Measurements from ENCODE around the gene MPPE1.

MPPE1 gene

DNA sequence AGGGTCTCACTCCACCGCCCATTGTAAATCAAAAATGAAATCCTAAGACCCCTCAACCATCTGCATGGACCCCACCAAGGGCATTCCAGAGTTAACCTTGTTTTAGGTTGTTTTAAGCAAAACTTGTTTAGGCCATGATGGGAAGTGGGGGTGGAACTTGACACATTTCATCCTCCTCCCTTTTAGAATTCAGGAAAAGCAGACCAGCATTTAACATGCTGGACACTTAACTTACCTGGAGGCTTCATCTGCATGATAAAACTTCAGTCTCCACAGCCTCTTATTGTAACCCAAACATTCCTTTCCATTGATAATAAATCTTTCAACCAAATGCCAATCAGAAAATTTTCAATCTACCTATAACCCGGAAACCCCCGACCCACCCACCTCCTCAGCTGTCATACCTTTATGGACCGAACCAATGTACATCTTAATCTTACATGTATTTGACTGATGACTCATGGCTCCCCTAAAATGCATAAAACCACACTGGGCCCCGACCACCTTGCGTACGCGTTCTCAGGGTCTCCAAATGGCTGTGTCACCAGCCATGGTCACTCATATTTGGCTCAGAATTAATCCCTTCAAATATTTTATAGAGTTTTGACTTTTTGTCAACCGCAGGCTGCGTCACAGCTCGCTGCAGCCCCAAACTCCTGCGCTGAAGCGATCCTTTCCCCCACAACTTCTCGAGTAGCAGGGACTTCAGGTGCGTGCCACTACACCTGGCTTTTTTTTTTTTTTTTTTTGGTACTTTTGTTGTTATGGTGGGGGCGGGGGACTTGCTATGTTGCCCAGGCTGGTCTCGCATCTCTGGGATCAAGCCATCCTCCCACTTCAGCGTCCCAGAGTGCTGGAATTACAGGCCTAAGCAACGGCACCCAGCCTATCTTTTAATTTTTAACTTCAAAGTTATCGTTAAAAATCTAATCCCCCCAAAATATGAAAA lies 917 bp downstream of the MPPE1 start:
- ATAC-seq = no peak
- TF ChIP-seq OSR1 (CRISPR knock-in tag; IDR thresholded peaks at IDR 0.05) = no peak
- TF ChIP-seq ZFP30 (CRISPR knock-in tag; IDR thresholded peaks at IDR 0.05) = no peak
- no peak for TF ChIP-seq SNAI2 (CRISPR knock-in tag; IDR thresholded peaks at IDR 0.05)
- TF ChIP-seq ISL1 (CRISPR knock-in tag; IDR thresholded peaks at IDR 0.05) = no peak
- no peak for TF ChIP-seq RARB (CRISPR knock-in tag; IDR thresholded peaks at IDR 0.05)
- TF ChIP-seq CSRNP3 (CRISPR knock-in tag; IDR thresholded peaks at IDR 0.05) = no peak
- TF ChIP-seq CREB5 (CRISPR knock-in tag; IDR thresholded peaks at IDR 0.05; ENCODE audit: low read depth) = no peak
- no peak for TF ChIP-seq ZC3H10 (CRISPR knock-in tag; IDR thresholded peaks at IDR 0.05)
- TF ChIP-seq ZFP3 (CRISPR knock-in tag; IDR thresholded peaks at IDR 0.05) = no peak

DNA sequence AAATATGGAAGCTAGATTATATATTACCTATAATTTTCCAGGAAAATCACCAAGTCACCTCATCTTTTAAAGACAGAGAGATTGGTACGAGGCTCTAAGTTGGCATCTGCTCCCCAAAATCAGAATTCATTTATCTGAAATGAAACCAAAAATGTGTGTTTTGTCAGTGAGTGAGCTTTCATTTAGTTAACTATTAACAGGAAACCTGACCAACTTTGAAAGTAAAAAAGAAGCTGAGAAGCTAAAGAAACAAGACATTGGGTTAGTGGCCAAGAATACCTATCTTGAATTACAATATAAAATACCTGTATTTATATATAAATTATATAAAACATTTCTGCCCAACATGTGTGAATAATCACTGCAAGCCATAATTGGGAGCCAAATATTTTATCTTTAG lies 1.9 kb downstream of the MPPE1 start:
- no peak for ATAC-seq
- TF ChIP-seq, protein P1, sequence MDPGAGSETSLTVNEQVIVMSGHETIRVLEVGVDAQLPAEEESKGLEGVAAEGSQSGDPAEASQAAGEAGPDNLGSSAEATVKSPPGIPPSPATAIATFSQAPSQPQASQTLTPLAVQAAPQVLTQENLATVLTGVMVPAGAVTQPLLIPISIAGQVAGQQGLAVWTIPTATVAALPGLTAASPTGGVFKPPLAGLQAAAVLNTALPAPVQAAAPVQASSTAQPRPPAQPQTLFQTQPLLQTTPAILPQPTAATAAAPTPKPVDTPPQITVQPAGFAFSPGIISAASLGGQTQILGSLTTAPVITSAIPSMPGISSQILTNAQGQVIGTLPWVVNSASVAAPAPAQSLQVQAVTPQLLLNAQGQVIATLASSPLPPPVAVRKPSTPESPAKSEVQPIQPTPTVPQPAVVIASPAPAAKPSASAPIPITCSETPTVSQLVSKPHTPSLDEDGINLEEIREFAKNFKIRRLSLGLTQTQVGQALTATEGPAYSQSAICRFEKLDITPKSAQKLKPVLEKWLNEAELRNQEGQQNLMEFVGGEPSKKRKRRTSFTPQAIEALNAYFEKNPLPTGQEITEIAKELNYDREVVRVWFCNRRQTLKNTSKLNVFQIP (CRISPR knock-in tag; IDR thresholded peaks at IDR 0.05; ENCODE audit: borderline replicate concordance, low read depth) = no peak
- TF ChIP-seq, protein P2, sequence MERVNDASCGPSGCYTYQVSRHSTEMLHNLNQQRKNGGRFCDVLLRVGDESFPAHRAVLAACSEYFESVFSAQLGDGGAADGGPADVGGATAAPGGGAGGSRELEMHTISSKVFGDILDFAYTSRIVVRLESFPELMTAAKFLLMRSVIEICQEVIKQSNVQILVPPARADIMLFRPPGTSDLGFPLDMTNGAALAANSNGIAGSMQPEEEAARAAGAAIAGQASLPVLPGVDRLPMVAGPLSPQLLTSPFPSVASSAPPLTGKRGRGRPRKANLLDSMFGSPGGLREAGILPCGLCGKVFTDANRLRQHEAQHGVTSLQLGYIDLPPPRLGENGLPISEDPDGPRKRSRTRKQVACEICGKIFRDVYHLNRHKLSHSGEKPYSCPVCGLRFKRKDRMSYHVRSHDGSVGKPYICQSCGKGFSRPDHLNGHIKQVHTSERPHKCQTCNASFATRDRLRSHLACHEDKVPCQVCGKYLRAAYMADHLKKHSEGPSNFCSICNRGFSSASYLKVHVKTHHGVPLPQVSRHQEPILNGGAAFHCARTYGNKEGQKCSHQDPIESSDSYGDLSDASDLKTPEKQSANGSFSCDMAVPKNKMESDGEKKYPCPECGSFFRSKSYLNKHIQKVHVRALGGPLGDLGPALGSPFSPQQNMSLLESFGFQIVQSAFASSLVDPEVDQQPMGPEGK (CRISPR knock-in tag; IDR thresholded peaks at IDR 0.05; ENCODE audit: borderline replicate concordance) = no peak
- TF ChIP-seq PPARA (CRISPR knock-in tag; IDR thresholded peaks at IDR 0.05; ENCODE audit: borderline replicate concordance) (no peak), ZFP3 (CRISPR knock-in tag; IDR thresholded peaks at IDR 0.05) (no peak), ZNF8 (CRISPR knock-in tag; IDR thresholded peaks at IDR 0.05) (no peak)

DNA sequence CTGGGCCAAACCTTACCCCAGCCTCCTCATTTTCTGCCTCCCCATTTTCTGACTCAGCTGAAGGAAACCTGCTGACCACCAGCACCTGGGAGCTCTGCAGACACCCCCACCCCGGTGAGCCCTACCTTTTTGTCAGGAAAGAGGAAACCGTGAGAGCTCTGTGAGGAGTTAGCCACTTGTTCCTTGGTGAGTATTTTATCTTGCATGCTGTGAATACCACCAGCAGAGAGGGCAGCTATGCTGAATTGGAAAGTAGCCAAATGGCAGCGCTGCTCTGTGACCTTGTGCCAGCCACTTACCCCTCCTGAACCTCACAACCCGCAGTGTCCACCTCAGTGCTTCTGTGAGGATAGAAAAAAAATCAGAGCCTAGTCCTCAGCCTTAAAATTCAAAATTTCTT lies 2.5 kb downstream of the MPPE1 start:
- no peak for TF ChIP-seq ESRRG (CRISPR knock-in tag; IDR thresholded peaks at IDR 0.05)
- TF ChIP-seq, protein P1 (CRISPR knock-in tag; IDR thresholded peaks at IDR 0.05; ENCODE audit: borderline replicate concordance, low read depth) = no peak
- ATAC-seq = no peak

DNA sequence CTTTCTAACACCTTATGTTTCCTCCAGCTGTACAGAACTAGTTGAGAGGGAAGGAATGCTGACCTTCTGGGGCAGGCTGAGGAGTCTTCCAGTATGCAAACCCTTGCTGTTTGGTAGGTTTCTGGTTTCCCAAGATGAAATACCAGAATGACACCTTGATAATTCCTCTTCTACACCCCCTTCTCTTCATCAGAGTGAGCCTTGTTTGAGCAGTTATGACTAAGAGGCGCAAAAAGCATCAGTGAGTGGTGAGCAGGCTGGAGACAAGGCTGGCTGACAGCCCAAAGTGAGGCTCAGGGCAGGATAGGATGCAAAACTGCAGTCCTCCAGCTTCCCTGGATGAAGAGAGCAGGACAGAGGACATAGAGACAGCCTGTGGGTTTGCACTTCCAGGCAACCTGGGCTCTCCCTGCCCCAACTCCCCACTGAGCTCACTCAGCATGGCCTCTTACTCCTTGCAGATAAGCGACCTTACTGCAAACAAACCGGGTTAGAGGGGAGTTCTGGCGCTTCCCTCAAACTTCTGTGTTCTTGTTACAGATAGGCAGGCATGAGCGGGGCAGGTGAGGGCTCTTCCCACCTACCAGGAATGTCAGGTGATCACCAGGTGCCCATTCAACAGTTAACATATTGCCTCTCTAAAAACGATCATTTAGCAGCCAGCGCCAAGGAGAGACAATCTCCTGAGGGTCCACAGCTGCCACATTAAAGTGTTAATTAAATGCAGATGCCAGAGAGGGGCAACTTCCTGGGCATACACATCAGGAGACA lies 5.4 kb downstream of the MPPE1 start:
- ATAC-seq = no peak
- TF ChIP-seq TOX (CRISPR knock-in tag; IDR thresholded peaks at IDR 0.05; ENCODE audit: borderline replicate concordance) (no peak), CSDC2 (CRISPR knock-in tag; IDR thresholded peaks at IDR 0.05) (no peak)
